ENCODE results near the gene SLC25A36. TPM values are rescaled to one million over a fixed set of nuclear protein-coding genes. Genes with fewer than 3 reads are reported as not detected.

Gene SLC25A36, protein sequence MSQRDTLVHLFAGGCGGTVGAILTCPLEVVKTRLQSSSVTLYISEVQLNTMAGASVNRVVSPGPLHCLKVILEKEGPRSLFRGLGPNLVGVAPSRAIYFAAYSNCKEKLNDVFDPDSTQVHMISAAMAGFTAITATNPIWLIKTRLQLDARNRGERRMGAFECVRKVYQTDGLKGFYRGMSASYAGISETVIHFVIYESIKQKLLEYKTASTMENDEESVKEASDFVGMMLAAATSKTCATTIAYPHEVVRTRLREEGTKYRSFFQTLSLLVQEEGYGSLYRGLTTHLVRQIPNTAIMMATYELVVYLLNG
- 100 to 1,000 TPM in 2 of 6 donors, 10 to 100 TPM in 4; 49.2 to 172 (median 81.8) TPM for total RNA-seq

DNA sequence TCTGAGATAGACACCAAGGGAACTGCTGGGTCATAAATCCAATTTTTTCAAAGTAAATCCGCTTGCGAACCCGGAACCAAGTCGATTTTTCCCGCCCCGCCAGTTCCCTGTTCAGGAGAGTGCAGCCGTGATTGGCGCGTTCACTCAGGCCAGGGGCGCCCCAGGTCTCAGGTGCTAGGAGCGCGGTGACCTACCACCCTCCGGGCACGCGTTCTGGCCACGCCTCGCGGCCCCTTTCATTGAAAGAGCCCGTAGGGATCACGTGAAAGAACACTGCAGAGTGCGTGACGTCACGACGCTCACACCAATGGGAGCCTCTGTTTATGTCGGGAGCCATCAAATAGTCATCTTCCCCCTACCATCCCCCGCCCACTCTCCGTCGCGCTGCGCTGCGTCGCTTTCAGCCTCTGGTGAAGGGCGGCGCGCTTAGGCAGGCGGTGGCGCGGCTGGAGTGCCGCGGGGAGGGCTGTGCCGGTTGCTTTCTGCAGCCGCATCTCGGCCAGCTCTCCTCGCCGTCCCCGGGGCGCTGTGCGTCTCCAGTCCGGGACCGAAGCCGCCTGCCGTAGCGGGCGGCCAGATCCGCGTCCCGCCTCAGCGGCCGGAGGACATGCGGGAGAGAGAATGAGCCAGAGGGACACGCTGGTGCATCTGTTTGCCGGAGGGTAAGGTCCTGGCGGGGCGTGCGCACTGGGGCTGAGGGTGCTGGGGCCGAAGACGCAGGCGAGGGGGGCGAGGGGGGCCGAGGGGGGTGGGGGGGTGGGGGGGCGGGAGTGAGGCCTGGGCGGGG lies at the start of gene SLC25A36:
TSS of gene SLC25A36 (plus strand) at position 403 of the 787 bp plus-strand sequence. CDS start at position 622, 219 bp downstream.
- peak; percentile 97 to 98 for DNase-seq

DNA sequence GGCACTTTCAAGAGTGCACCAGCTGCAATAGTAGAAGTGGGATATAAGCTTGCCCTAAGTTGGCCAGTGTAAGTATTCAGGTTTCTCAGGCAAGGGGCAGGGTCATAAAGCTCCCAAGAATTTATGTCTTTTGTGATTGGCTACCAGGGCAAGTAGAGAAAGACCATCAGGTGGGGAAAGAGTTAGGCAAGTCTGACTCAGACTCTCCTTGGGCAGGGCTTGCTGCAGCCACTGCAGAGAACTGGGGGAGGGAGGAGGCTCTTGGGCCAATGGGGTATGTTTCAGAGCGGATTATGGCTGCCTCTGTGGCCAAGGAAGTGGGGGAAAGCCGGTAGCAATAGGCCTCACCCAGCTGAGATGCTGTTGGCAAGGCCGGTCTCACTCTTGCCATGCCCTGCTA lies 44.6 kb upstream of the SLC25A36 start:
- no peaks in the 10 kb centered on the region for H3K9me3 ChIP-seq
- peaks cover 0 to 3% (median 0%) of the 10 kb centered on the region in 4 donors for H3K4me1 ChIP-seq
- 54 to 80% methylated on average over 3 of the region's 3 CpGs for WGBS, 2 donors
- DNase-seq (no peak), ATAC-seq (ENCODE audit: low FRiP score in 2 of 2) (no peak)
- no peak overlapping the region for H3K27ac ChIP-seq
- TF ChIP-seq CTCF (IDR thresholded peaks at IDR 0.05) (no peak), POLR2A (IDR thresholded peaks at IDR 0.05) (no peak), EP300 (IDR thresholded peaks at IDR 0.05) (no peak), POLR2AphosphoS5 (IDR thresholded peaks at IDR 0.05) (no peak)
- H3K36me3 ChIP-seq: no peaks in the 10 kb centered on the region
- no peaks in the 10 kb centered on the region for H3K27me3 ChIP-seq
- H3K4me3 ChIP-seq: no peak overlapping the region

More for the DNA sequence above, at the start of gene SLC25A36:
- peaks cover 20 to 24% (median 23%) of the 10 kb centered on the region in 4 donors for H3K4me1 ChIP-seq
- peak; percentile 99 to 100 for ATAC-seq (ENCODE audit: low FRiP score in 2 of 2)
- WGBS, 2 donors: 0 to 1% methylated on average over 7 to 59 of the region's 72 CpGs
- H3K36me3 ChIP-seq: no peaks in the 10 kb centered on the region
- peak within 1 kb of the TSS; percentile 95 to 98 (median 96) for H3K27ac ChIP-seq
- H3K9me3 ChIP-seq: no peaks in the 10 kb centered on the region
- H3K4me3 ChIP-seq: peak within 1 kb of the TSS; percentile 78 to 84 (median 80)
- no peaks in the 10 kb centered on the region for H3K27me3 ChIP-seq
- TF ChIP-seq CTCF (IDR thresholded peaks at IDR 0.05) (peak in 2 of 6 experiments; percentile 24 to 29), POLR2A (IDR thresholded peaks at IDR 0.05) (peak in 3 of 4 donors; percentile 90 to 98 (median 96)), POLR2AphosphoS5 (IDR thresholded peaks at IDR 0.05) (peak; percentile 98 to 99), EP300 (IDR thresholded peaks at IDR 0.05) (peak in 1 of 4 donors; percentile 65)

- no peak for TF ChIP-seq POLR2A (IDR thresholded peaks at IDR 0.05)
- peak; percentile 33 to 79 (median 62) for TF ChIP-seq CTCF (IDR thresholded peaks at IDR 0.05)
- peak; percentile 73 to 83 for ATAC-seq (ENCODE audit: low FRiP score in 2 of 2)
Measured at GRCh38 chr3:140898340-140899180, 43.1 kb upstream of the SLC25A36 start.

DNA sequence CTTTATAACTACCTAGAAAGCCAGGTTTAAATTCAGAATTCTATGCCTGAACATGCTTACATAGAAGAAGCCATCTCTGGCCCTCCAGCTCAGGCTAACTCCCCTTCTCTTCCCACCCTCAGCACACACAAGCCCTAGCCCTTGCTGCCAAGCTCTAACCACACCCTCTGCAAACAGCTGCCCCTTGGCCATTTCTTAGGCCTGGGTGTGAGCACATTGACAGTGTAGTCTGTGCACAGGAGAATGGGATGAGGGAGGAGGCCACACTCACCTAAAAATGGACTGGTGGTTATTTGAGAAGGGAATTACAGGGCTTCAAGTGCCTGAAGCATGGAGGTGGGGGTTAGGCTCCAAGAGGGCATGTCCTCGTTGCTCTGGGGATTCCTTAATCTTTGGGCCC lies 42.3 kb upstream of the SLC25A36 start:
- H3K27ac ChIP-seq: no peak overlapping the region
- H3K36me3 ChIP-seq: no peaks in the 10 kb centered on the region
- H3K27me3 ChIP-seq: no peaks in the 10 kb centered on the region
- ATAC-seq (ENCODE audit: low FRiP score in 2 of 2): peak; percentile 24 to 62
- H3K9me3 ChIP-seq: no peaks in the 10 kb centered on the region
- no peak for DNase-seq
- TF ChIP-seq EP300 (IDR thresholded peaks at IDR 0.05) (no peak), CTCF (IDR thresholded peaks at IDR 0.05) (no peak), POLR2A (IDR thresholded peaks at IDR 0.05) (no peak), POLR2AphosphoS5 (IDR thresholded peaks at IDR 0.05) (no peak)
- H3K4me1 ChIP-seq: peaks cover 0 to 3% (median 0%) of the 10 kb centered on the region in 4 donors
- WGBS, 2 donors: 40 to 42% methylated on average over 1 of the region's 1 CpG
- no peak overlapping the region for H3K4me3 ChIP-seq

More at GRCh38 chr3:140898340-140899180, 43.1 kb upstream of the SLC25A36 start:
- no peaks in the 10 kb centered on the region for H3K27me3 ChIP-seq
- H3K27ac ChIP-seq: no peak overlapping the region
- WGBS, 2 donors: 43 to 49% methylated on average over 3 of the region's 3 CpGs
- peaks cover 0 to 3% (median 0%) of the 10 kb centered on the region in 4 donors for H3K4me1 ChIP-seq
- no peaks in the 10 kb centered on the region for H3K36me3 ChIP-seq
- no peaks in the 10 kb centered on the region for H3K9me3 ChIP-seq
- no peak for DNase-seq
- H3K4me3 ChIP-seq: no peak overlapping the region
